ENCODE results near the gene TAF4B. TPM values are rescaled to one million over a fixed set of nuclear protein-coding genes. Genes with fewer than 3 reads are reported as not detected.

Gene TAF4B
- total and polyA plus RNA-seq, 9 of the 15 experiments (the other 6 are each of a cell fraction or from before 2014, with no cell fraction given) = 4.5 to 25.3 (median 20.5) TPM

DNA sequence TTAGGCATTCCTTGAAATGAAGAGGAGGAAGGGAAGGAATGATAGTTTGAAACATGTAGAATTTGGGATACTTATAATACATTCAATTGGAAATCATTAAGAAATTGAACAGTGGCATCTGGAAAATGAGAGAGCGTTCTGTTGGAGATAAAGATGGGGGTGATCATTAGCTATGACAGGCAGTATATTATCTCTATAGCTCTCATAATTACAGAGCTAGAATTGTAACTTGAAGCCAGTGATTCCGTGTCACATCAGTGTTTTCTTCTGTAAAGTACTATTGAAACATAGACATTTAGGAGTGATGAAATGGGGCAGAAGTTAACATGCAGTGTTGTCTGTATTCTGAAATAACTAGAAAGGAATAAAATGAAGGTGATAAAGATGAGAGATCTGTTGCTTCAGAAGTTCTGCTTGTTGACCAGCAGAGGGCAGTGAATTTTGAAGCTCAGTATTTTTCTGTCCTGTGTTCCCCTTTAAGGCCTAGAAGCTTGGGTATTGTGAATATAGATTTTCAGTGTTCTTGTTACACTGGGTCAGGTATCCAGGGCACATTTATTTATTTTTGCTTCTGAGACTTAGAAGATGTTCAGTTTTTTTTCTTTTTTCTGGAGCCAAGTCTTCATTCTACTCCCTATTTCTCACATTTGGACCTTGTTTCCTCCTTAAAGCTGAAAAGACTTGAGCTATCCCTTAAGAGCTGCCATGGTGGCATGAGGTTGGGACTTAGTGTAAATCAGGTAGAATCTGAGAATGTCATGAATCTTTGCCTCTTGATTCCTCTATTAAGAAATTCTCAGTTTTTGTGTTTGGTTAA lies 157.4 kb downstream of the TAF4B start (continued):
- TF ChIP-seq GATAD2B (IDR thresholded peaks at IDR 0.05; ENCODE audit: borderline replicate concordance) (no peak), ZKSCAN3 (CRISPR knock-in tag; IDR thresholded peaks at IDR 0.05) (no peak), MEIS2 (IDR thresholded peaks at IDR 0.05; ENCODE audit: partially characterized antibody) (peak; percentile 5), ZNF766 (CRISPR knock-in tag; conservative IDR thresholded peaks at IDR 0.05) (no peak), RAD21 (CRISPR knock-in tag; conservative IDR thresholded peaks at IDR 0.05 in 1 of 2, IDR thresholded peaks at IDR 0.05 in 1 of 2) (peak; percentile 19 to 61)
- TF ChIP-seq, protein P1, sequence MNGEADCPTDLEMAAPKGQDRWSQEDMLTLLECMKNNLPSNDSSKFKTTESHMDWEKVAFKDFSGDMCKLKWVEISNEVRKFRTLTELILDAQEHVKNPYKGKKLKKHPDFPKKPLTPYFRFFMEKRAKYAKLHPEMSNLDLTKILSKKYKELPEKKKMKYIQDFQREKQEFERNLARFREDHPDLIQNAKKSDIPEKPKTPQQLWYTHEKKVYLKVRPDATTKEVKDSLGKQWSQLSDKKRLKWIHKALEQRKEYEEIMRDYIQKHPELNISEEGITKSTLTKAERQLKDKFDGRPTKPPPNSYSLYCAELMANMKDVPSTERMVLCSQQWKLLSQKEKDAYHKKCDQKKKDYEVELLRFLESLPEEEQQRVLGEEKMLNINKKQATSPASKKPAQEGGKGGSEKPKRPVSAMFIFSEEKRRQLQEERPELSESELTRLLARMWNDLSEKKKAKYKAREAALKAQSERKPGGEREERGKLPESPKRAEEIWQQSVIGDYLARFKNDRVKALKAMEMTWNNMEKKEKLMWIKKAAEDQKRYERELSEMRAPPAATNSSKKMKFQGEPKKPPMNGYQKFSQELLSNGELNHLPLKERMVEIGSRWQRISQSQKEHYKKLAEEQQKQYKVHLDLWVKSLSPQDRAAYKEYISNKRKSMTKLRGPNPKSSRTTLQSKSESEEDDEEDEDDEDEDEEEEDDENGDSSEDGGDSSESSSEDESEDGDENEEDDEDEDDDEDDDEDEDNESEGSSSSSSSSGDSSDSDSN (IDR thresholded peaks at IDR 0.05; ENCODE audit: borderline replicate concordance in 1 of 2, low read depth in 2 of 2, low read length in 2 of 2) = no peak
- TF ChIP-seq, protein P2, sequence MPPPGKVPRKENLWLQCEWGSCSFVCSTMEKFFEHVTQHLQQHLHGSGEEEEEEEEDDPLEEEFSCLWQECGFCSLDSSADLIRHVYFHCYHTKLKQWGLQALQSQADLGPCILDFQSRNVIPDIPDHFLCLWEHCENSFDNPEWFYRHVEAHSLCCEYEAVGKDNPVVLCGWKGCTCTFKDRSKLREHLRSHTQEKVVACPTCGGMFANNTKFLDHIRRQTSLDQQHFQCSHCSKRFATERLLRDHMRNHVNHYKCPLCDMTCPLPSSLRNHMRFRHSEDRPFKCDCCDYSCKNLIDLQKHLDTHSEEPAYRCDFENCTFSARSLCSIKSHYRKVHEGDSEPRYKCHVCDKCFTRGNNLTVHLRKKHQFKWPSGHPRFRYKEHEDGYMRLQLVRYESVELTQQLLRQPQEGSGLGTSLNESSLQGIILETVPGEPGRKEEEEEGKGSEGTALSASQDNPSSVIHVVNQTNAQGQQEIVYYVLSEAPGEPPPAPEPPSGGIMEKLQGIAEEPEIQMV (tag; conservative IDR thresholded peaks at IDR 0.05; ENCODE audit: low read depth) = no peak
